Stimulated activated CD4-positive, alpha-beta T cell treated with anti-CD3 and anti-CD28 coated beads, Interleukin-4, amount 100 ng/mL, for 24 hours (primary cell): ENCODE measurements around the gene LCNL1.
"Not testable (repeated sequence)": the region's sequence is repeated elsewhere in the genome, so short reads cannot be mapped to it uniquely, and the experiment has no call there.

ENCODE experiments used
- DNase-seq: peaks from one replicate; pipeline ENCODE4 v3.0.0-alpha.2; 2020

LCNL1 gene

DNA sequence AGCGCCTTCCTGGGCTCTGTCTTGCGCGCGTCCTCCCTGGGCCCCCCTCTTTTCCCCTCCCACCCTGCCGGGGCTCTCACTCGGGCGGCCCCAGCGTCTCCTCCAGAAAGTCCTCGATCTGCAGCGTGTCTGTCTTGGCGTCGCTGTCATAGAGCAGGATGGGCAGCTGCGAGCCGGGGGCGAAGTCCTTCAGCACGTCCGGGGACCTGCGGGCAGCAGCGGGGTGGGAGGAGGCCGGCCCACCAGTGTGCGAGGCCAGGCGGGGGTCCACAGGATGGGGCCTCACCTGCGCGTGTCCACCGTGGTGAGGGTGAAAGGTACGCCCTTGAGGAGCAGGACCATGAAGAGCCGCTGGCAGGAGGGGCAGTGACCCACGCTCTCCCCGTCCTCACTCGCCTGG, 12.6 kb downstream of the LCNL1 start:
- no peak for DNase-seq

DNA sequence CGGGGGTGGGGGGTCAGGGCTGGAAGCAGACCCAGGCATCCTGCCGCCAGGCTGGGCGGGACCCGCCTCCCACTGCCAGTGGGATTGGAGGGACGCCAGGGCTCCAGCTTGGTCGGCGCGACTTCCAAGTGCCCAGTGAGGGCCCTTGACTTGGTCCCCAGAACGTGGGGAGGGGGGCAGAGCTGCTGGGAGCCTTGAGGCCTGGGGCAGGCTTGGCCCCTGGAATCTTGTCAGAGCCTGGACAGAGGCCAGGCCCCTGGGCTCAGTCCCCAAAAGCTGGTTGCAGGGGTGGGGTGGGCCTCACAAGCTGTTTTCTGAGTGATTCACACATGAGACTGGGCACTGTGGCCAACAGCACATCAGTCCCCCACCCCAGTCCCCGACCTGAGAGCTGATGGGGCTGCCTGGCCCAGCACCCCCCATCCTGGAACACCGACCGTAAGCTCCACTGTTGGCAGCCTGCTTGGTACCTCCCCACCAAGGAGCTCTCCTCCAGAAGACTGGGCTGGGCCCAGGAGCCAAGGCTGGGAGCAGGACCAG, 13.0 kb downstream of the LCNL1 start:
- DNase-seq = no peak

DNA sequence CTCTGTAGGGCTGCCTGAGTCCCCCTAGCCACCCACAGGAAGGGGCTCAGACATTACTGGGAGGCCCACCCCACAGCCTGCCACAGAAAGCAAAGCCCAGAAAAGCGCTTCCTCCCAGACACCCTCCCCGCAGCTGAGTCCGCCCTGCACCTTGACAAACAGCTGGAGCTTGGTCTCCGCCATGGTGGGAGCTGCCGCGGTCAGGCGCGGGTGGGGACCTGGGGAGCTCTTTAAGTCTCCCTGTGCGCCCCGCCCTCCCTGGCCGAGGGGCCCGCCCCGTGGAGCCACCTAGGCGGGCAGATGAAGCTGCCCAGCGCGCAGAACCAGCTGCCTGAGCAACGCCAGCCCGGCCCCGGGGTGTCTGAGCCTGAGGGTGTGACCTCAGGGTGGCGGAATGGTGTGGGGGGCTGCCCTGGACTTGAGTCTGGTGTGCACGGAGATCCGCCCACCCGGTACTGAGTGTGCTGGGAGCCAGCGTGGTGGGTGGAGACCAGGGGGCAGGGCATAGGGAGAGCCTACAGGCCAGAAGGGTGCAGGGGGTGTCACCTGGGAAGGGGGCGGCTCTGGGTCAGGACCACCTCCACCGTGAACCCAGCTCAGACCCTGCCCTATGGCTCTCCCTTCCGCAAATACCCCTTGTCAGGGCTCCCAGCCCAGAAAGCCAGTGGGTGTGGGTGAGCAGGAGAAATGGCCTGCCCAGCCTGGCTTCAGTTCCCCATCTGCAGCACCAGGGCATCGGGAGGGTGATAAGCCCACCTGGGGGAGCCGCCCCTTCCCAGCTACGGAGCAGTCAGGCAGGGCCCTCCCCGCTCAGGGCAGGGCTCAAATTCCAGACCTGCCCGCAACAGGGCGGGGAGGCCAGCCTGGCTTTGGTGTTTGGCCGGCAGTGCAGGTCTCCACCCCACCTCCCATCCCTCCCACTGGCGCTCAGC, 13.8 kb downstream of the LCNL1 start, which contains the start of gene CLIC3:
Gene CLIC3, minus strand, starts transcription at position 208 of the 932 bp plus-strand sequence. Its CDS starts 25 bp downstream, at position 183.
- DNase-seq = peak; percentile 33

DNA sequence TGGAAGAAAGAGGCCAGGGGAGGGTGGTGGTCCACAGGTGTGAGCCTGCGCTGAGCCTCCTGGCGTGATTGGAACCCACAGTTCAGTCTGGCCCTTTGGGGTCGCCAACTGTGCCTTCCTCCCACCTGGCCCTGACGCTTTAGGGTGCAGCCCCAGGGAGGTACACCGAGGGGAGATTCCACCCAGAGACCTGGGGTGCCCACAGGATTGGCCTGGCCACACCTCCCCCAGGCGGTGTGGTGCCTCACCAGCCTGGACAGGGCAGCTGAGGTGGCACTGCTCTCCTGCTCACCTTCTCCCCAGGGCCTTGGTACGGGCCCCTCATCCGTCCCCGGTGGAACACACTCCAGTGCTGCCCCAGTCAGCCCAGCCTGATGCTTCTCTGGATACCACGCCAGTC, 14.6 kb downstream of the LCNL1 start:
- DNase-seq = no peak

DNA sequence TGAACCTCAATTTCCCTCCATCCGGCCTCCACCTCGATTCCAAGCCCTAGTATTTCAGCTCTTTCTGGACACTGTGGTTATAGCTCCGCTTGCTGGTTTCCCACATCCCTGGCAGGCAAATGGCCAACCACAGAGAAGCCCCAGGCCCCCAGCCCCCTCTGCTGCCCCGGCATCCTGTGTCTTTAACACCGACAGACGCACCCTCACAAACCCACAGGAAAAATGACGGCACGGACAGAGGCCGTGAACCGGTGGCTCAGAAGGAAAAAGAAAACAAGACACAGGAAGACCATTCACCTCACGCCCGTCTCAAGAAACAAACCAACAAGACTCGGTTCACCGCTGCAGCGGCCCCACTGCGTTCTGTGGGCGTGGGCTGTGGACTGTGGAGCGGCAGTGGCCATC, 15.0 kb downstream of the LCNL1 start:
- DNase-seq = no peak

DNA sequence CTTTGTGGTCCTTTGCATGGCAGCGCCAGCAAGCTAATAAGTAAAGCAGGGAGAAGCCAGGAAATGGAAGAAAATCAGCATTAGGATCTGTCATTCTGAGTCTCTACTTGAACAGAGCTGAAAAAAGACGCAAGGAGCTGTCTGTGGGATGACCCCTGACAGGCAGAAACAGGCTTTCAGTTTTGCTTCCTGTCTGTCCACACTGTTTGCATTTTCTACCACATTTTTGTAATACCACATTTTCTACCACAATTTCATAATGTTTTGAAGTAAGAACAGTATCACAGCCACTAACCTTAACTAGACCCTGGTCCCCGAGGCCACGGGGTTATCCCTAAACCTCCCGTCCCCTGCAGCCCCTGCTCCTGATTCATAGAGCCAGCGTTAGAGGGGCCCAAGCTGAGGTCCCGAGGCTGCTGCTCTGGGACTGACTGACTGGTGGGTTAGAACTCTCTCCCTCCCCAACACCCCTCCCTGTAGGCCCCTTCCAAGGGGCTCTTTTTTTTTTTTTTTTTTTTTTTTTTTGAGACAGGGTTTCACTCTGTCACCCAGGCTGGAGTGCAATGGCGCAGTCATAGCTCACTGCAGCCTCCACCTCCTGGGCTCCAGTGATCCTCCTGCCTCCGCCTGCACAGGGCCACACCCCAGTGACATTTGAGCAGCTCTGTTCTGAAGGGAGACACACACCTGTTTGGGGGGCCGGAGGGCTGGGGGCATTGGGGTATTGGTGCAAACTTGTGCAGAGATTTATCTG, 17.6 kb downstream of the LCNL1 start:
- peak; percentile 33 for DNase-seq

DNA sequence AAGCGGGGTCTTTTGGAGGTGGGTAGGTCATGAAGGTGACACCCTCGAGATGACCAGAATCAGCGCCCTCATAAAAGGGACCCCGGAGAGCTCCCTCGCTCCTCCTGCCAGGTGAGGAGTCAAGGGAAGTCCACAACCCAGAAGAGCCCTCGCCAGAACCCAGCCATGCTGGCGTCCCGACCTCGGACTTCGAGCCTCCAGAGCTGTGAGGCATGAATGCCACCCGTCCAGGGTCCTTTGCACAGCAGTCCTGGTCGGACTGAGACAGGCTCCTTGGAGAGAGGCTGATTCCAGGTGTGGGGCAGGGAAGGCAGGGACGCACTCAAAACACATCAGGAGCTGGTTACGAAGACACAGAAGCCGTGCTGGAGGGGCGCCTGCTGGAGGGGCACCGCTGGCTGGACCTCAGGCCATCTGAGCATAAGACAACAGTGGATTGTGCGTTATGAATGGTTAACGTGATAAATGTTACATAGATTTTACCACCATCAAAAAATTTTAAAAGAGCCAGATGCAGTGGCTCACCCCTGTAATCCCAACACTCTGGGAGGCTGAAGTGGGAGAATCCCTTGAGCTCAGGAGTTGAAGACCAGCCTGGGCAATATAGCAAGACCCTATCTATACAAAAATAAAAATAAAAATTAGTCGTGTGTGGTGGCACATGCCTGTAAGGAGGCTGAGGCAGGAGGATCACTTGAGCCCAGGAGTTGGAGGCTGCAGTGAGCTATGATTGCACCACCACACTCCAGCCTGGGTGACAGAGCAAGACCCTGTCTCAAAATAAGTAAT, 19.3 kb downstream of the LCNL1 start:
- no peak for DNase-seq

DNA sequence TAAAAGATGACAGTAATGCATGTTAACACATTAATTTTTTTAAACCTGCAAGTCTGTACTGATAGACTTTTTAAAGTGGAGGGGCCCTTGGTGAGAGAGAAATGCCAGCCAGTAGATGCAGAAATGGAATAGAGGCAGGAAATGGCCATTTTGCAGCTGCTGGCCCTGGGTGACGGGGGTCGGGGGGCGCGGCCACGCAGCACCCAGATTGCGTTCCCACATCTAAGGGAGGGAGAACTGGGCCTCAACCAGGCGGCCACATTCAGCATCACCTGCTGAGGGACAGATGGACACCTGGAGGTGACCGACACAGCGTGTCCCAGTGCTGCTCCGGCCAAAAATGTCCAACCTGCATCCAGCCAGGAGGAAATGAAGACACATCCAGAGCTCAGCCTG, 19.9 kb downstream of the LCNL1 start:
- no peak for DNase-seq

DNA sequence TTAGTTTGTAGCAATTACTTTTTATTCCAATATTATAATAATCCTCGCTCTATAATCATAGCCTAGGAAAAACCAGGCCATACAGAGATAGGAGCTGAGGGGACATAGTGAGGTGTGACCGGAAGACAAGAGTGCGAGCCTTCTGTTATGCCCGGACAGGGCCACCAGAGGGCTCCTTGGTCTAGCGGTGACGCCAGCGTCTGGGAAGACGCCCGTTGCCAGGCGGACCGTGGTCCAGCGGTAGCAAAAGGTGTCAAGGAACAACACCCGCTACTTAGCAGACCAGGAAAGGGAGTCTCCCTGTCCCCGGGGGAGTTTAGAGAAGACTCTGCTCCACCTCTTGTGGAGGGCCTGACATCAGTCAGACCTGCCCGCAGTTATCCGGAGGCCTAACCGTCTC, 21.5 kb downstream of the LCNL1 start:
- DNase-seq = not testable (repeated sequence)

DNA sequence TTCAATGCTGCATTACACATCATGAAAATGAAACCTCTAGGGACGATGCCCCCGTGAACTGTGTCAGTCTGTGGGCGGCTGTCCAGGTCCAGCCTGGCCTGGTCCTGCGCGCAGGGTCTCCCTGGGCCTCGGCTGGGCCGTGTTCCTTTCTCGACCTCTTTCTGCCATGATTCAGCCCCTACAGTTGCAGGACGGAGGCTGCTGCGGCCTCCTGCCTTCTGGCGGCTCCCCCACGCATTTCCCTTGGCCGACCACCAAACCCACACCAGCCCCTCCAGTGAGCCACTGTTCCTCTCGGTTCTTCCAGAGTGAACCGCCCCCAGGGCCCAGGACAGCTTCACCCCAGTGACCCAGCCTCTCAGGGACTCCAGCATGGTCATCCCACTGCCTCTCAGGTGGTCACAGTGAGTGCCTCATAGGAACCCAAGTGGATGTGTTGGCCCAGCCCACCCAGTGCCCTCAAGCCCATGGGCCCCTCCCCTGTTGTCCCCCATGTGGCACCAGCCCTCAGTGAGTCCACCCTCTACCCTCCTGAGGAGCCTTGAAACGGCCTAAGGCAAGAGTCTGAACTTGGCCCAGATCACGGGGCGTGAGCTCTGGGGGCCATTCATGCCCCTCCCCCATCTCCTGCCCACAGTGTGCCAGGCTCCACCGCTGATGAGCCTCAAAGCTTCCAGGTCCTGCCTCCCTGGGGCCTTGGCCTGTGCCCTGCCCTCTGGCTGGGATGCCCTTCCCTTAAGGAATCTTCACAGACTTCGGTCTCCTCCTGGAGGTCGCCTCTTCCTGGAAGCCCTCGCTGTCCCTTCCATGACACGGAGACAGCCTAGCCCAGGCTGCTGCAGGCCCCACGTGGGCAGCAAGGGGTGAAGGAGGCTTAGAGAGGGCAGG, 23.6 kb downstream of the LCNL1 start:
- no peak for DNase-seq

DNA sequence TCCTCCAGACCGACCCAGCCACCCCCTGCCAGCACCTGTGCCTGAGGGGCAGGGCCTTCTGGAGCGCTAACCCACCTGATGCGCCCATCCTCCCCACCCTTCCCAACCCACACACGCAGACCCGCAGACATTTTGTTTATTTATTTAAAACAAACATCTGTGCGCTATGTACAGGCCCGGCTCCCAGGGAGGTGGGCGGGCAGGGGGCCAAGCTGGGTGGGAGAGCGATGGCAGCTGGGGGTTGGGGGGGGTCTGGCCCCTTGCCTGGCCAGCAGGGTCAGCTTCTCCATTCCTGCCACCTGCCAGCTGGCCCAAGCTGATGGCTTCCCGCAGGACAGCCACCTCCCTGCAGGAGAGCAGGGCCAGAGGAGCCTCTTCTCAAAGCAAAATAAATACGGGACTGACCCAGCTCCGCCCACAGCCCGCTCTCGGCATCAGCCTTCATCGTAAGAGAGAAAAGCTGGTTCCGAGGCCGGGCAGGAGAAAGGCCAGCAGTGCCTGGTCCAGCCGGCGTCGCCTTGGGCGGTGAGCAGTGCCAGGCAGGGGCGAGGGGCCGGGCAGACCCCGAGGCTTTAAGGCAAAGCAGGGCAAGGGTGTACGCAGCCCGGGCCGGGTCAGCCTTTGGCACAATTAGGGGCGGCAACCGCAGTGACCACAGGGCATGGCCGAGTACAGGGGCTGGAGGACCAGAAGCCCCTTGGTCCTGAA, 24.5 kb downstream of the LCNL1 start:
- no peak for DNase-seq

DNA sequence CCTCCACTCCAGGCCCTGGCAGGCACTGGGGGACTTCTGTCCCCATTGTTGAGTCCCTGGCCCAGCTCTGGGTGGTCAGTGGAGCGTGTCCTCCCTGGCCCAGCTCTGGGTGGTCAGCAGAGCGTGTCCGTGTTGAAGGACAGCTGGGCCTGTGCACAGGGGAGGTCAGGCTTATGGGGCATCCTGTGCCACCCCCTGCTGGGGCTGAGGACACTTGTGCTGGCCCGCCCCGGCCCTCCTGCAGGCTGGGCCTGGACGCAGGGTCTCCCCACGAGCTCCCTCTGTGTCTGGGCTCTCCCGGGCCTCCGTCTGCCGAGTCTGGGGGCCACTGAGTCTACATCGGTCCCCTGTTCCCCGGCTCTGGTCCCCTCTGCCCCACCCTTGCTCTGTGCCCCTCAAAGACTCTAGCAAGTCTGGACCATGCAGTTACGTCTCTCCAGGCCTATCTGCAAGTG, 25.1 kb downstream of the LCNL1 start:
- no peak for DNase-seq

DNA sequence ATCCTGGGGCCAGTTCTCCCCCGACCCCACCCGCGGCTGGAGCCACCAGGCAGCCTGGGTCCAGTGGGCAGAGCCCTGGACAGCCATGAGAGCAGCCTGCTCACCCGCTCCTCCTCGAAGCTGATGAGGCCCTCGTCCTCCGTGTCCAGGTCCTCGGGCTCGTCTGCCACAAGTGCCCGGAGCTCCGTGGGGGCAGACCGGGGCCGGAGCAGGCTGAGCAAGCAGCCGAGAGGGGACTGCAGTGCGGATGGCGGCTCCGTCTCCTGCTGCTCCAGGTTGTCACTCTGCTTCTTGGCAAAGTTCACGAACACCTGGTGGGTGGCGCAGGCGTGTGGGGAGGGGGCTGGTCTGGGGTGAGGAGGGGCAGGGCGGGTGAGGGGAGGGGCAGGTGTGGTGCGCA, 25.5 kb downstream of the LCNL1 start:
- DNase-seq = no peak

DNA sequence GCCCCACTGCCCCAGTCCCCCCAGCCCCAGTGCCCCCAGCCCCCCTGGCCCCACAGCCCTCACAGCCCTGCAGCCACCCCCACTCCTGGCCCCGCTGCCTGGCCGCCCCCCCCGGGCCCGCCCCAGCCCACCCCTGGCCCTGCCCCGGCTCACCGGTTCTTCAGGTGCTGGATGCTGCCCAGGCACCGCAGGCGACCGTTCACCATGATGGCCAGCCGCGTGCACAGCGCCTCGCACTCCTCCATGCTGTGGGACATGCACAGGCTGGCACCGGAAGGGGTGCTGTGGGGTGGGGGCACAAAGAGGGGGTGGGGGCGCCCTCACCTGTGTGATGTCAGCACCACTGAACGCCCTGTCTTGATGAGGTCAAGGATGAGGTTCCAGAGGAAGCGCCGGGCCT, 26.4 kb downstream of the LCNL1 start:
- DNase-seq = no peak

DNA sequence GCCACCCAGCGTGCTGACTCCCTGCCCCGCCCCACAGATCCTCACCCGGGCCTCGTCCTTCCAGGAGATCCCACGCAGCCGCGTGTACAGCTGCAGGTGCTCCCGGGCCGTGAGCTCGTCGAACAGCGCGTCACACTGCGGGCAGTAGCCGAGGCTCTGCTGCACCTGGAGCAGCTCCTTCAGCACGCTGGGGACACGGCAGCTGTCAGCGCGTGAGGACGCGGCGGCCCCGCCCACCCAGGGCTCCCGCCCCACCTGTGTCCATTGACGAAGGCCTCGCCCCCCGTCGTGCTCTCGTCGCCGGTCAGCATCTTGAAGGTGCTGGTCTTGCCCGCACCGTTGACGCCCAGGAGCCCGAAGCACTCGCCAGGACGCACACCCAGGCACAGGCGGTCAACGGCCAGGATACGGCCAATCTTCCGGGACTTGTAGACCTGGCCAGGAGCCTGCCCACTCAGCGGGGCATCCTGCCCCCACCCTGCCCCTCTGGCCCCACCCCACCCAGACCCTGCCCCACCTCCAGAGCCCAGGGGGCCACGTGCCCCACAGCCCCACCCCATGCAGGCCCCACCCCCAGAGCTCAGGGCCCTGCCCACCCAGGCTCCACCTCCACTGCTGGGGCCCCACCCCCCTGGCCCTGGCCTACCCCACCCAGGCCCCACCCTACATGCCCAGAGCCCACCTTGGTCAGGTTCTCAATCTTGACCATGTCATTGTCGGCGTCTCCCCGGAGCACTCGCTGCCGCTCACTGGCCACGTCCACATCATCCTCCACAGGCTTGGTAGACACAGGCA, 27.3 kb downstream of the LCNL1 start:
- DNase-seq = no peak

DNA sequence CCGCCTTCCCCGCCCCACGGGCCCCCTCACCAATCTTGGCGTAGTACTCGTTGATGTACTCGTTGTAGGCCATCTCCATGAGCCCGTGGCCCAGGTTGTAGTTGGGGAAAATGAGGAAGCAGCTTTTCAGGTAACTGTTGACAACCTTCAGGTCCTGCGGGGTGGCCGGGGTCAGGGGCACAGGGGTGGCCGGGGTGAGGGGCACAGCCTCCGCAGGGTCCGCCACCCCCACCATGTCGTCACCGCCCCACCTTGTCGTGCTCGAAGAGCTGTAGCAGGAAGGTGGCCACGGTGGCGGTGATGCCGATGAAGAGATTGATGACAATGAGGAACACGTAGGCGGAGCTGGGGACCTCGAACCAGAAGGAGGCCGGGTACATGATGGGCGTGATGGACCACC, 28.4 kb downstream of the LCNL1 start:
- no peak for DNase-seq

DNA sequence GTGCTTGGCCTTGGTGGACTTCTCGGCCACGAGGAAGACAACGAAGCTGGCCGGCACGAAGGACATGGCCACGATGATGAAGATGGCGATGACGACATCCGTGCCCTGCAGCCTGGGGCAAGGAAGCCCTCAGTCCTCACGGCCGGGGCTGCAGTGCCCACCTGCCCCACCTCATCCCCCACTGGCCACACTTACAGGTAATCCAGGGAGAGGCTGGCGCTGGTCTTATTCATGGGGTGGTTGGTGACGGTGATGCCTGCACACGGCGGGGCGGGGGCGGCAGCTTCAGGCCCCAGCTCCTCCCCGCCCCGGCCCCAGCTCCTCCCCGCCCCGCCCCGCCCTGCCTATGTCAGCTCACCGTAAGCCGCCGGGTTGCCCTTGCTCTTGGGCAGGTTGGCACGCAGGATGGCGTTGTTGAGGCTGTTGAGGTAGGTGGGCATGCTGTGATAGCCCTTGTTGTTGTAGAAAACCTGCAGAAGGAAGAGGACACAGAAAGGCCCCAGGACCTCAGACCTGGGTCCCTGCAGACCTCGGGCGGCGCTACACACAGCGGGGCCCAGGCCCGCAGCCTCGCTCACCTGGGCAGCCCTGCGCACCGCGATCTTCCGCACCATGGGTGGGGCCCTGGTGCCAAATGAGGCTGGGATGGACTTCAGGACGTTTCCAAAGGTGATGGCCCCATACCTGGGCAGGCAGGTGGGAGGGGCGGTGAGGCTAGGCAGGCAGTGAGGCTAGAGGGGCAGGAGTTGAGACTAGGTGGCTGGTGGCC, 29.3 kb downstream of the LCNL1 start:
- DNase-seq = no peak

DNA sequence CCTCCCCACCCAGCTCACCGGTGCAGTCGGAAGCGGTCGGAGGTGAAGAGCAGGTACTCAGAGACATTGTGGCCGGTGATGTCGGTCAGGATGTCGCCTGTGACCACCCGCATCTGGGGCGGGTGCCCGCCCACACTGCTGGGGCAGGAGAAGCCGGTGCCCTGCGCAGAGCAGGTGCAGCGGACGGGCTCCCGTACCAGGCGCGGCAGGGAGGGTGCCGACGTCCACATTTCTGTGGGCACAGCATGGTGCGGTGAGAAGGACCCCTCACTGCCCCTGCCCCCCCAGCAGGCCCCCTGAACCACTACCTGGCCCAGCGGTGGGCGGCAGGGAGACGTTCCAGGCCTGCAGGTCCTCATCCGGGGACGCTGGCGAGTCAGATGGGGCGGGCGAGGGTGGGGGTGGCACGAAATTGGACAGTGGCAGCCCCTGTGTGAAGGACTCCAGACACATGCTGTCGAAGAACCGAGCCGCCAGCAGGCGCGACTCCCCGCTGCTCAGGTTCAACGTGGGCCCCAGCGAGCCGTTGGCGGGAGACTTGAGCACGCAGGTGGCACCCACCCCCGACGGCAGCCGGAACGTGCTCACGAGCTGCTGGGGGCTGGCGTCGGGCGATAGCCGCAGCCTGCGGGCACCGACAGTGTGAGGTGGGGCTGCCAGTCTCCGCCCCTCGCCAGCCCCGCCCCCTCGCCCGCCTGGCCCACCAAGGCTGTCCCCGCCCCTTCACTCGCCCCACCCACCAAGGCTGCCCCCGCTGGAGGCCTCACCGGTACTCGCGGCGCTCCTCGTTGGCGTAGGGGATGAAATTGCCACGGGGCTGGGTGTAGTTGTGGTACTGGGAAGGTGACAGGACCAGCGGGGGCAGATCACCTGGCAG, 30.1 kb downstream of the LCNL1 start:
- DNase-seq = no peak
